GM10266 (cell line): ENCODE results near the gene CASK.

Experiments used
- DNase-seq: peaks from one replicate; pipeline ENCODE4 v3.0.0; 2012; ENCODE audit errors: extremely low spot score
- TF ChIP-seq, protein P1 (sequence below): IDR thresholded peaks from 2 replicates; pipeline ENCODE4 v1.5.1; 2012; ENCODE audit warnings: mild to moderate bottlenecking, low read depth; ENCODE audit not compliant: control insufficient read depth, insufficient read depth; ENCODE audit errors: missing control alignments

The CASK gene

DNA sequence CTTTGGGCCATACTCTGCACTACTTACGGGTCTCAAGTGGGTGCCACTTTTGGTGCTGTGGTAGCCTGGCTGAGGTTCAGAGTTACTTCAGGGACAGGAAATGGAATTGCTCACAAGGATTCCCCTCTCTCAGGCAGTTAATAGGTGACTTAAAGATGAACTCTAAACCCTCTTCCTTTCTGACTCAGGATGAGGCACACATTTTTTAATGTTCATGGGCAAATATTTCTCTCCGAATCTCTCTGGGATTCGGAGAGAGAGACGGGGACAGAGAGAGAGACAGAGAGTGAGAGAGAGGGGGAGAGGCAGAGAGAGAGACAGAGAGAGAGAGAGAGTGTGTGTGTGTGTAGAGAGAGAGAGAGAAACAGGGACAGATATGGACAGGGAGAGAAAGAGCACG lies 396.4 kb downstream of the CASK start:
- TF ChIP-seq, protein P1, sequence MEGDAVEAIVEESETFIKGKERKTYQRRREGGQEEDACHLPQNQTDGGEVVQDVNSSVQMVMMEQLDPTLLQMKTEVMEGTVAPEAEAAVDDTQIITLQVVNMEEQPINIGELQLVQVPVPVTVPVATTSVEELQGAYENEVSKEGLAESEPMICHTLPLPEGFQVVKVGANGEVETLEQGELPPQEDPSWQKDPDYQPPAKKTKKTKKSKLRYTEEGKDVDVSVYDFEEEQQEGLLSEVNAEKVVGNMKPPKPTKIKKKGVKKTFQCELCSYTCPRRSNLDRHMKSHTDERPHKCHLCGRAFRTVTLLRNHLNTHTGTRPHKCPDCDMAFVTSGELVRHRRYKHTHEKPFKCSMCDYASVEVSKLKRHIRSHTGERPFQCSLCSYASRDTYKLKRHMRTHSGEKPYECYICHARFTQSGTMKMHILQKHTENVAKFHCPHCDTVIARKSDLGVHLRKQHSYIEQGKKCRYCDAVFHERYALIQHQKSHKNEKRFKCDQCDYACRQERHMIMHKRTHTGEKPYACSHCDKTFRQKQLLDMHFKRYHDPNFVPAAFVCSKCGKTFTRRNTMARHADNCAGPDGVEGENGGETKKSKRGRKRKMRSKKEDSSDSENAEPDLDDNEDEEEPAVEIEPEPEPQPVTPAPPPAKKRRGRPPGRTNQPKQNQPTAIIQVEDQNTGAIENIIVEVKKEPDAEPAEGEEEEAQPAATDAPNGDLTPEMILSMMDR = no peak
- no peak for DNase-seq

DNA sequence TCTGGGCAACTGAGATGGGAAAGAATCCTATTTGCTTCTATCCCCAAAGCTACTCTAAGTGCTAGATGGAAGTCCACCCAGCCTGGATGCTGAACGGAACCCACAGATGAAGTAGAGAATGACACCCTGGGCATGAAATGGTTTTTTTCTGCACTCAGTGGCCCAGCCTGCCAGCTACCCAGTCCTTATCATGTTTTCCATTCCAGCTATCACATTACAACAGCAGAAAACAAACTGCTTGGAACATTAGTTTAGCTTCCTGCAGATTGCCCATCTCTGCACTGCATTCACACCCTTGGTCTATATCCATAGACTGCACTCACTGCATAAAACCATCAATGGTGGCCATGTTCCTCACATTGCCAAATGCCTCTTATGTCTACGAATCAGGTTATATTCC lies 397.1 kb downstream of the CASK start:
- no peak for DNase-seq
- TF ChIP-seq, protein P1 = no peak

DNA sequence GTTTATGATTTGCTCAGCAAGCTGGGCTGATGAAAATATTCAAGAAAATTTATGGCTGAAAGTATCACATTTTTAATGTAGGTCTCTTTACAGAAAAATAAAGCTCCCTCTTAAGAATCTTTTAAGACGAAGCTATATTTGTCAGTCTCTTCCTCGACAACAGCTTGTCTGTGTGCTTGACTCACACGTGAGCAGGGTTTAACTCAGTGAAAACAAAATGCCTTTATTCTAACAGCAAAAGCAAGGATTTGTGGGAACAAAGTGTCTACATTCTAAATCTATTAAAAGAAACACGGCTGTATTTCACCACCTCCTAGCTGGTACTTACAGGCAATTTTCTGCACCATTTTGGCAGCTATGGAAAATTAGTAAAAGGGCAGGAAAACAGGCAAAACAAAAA lies 400.7 kb downstream of the CASK start:
- DNase-seq = no peak
- TF ChIP-seq, protein P1 = no peak

DNA sequence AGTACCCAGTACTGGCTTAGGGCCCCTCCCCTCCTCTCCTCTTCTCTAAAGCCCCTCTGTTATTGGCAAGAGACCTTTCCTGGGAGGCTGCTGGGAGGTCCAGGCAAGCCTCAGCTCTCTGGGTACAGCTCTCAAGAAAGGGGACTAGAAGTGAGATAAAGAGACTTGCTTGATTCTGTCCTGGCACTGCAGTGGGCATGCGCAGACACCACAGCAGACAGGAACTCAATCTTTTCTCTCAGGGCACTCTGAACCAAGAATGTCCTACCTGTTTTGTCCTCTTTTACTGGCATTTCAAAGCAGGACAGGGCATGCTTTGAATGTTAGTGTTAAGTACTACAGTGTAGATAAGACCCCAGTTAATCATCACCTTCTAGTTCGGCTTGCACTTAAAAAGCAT lies 401.3 kb downstream of the CASK start:
- TF ChIP-seq, protein P1 = no peak

DNA sequence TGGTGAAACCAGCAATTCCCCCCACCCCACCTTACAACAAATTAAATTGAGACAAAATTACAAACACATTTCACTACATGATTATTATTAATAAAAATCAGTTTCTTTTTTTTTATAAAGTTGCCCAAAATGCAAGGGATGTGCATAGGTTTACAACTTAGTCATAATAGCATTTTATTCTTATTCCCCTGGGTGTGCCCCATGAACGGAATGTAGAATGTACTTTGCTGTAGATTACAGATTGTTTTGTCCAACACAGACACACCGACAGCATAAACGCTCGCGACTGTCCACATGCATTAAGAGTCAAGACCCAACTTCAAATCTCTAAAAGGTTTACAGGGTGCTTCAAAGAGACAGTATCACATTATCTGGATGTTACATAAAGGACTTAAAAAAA lies 403.9 kb downstream of the CASK start:
- TF ChIP-seq, protein P1 = no peak
- DNase-seq = no peak

More for the DNA sequence above, 401.3 kb downstream of the CASK start:
- DNase-seq = no peak

DNA sequence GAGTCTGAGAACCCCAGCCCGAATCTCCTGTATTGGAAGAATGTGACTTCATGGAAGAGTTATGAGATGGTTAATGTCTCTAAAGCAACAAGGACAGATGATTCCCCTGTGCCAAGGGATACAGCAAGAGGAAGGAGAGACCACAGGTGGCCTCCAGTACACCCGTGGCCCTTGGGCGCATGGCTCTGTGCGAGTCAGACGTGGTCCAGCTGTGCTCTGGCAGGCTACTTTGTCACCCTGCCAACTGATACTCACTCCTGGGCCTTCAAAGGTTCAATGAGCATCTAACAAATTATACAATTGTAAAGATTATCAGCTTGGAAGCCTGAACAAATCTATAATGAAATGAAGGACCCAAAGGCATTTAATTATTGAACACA lies 404.5 kb downstream of the CASK start:
- DNase-seq = no peak
- TF ChIP-seq, protein P1 = no peak

DNA sequence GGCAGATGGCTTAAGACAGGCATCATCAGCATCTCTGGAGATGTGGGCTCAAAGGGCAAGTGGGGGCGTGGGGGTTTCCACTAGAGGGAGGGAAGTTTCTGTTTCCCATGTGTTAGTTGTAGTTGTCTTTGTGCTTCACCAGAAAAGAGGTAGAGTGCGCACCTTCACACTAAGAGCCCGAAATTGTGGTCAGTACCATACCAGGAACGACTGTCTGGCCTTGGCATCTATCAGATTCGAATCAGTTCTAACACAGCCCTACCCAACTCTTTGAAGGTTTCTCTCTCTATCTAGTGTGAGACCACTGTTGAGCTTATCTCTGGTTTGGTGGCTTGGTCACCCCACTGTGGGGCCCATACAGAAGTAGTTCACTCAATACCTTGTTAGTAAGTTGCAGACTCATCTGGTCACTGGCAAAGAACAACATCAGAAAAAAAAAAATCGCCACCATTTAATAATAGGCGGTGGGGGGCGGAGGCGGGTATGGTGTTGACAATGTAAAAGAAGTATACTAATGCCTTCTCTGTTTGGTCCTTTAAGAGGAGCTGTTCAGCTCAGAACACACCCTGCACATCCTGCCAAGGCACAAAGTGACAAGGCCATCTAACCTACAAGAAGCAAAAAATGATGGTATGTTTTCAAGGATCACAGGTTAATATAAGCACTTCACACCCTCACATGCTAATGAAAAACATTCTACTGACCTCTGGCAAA lies 405.1 kb downstream of the CASK start:
- no peak for DNase-seq
- TF ChIP-seq, protein P1 = no peak
